GM19455 (cell line): ENCODE data around the gene HOXB3.

ENCODE experiments used
- ATAC-seq: cut with Tn5 transposase; IDR thresholded peaks from one replicate; pipeline ENCODE4 v1.9.1; 2021; ENCODE audit not compliant: unreplicated experiment

HOXB3 gene

DNA sequence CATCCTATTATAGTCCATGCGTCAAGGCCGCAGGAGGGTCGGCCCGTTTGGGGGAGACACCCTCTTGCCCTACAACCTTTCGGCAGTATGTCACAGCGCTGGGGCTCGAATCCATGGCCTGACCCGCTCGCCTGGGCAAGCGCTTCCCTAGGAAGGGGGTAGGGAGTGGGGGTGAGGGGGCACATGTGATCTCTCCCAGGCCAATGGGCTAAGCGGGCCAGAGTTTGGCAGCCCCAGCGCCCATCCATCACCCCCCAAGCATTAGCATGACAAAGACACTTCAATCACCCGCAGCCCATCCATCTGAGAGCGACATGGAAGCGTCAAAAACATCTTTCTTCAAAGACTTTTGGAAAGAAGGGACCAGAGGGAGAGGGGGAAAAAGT is 59.2 kb downstream of the HOXB3 start, which contains the start of gene HOXB1:
HOXB1 (minus strand) TSS at position 125 of the 386 bp plus-strand sequence; CDS start at position 18, 107 bp downstream.
- ATAC-seq = no peak

DNA sequence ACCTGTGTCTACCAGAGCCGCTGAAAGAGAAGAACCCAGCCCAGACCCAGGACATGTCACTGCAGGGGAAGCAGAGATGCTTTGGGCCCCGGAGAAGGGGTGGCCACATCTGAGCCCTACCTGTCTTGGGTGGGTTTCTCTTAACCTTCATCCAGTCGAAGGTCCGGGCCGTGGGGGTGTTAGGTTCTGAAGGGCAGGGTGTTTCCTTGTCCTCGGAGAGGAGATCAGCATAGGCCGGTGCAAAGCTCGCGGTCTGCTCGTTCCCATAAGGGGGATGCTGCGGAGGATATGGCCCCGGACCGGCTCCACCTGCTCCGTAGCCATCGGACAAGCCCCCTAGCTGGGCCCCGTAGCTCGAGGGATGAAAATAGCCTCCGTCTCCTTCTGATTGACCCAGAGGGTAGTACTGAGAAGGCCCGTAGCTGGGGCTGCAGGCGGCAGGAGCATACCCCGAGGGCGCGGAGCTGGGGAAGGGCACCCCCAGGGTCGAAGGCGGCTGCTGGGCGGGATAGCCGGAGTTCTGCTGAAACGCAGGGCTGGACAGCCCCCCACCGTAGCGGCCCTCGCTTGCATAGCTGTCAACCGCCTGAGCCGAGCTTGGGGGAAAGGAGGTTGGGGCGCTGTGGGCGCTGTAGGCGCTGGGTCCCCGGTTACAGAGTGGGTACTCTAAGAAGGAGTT is 59.7 kb downstream of the HOXB3 start:
- no peak for ATAC-seq

DNA sequence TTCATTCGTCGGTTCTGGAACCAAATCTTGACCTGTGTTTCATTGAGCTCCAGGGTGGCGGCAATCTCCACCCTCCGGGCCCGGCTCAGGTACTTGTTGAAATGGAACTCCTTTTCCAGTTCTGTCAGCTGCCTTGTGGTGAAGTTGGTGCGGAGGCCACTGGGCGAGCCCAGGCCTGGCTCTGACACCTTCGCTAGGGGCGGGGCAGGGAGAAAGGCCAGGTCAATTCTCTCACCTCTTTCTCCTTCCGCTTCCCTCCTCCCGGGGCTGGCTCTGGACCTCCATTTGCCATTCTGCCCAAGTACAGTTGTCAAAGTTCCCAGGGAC is 60.4 kb downstream of the HOXB3 start:
- no peak for ATAC-seq

DNA sequence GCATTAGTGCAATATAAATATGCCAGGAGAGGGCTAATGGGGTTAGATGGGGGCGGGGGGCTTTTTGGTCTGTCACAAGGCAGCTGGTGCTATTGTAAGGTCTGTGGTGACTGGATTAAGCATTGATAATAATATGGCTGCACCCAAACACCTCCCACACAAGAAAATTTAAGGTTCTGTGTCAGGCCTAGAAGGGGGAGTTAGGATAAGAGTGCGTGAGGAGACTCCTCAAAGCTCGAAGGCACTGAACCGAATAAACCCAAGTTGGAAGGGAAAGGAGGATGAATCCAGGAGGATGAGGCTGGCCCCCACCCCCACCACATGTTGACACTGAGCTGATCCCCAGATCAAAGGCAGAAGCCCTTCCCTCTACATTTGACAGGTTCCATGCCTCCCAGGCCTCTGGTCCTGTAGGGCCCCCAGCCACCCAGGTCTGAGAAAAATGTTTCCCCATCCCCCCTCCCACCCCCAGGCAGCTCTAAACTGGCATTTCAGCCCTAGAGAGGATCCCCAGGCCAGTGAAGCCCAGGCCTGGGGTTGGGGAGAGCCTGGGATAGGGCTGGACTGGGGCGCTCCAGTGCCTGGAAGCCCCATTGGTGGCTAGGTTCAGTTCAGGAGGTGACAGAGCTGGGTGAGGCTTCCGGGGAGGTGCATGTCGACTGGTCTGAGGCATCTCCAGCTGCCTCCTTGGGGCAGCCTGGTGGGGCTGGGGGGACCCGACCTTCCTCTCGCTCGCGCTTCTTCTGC is 60.9 kb downstream of the HOXB3 start:
- ATAC-seq = no peak

DNA sequence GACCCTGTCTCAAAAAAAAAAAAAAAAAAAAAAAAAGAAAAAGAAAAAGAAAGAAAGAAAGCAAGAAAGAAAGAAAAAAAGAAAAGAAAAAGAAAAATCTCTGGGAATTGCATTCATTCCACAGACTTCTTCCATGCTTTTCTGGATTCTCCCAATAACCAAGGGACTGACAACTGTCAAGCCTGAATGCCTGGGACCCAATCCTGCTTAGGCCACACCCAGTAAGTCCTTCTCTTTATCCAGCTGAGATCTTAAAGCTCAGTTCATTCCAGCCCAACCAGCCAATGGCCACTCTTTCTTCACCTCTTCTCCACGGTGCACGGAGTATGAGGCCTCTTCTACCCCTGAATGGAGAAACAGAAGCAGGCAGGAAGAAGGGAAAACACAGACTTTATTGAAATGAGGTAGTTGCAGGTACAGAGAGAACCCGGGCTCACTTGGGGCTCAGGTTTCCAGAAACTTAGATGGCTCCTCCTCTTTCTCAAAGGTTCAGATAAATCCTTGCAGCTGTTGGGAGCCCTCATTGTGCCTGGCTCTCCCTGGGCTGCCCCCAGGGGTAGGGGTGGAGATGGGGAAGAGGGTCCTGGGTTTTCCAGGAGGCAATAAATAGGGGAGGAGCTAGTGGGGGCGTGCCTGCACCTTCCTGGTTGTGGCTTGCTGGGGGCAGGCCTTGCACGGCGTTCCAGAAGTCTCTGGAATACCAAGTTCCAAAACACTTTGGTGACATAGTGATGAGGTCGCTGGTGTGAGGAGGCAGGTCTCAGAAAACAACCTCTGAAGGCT is 61.7 kb downstream of the HOXB3 start:
- ATAC-seq = no peak

DNA sequence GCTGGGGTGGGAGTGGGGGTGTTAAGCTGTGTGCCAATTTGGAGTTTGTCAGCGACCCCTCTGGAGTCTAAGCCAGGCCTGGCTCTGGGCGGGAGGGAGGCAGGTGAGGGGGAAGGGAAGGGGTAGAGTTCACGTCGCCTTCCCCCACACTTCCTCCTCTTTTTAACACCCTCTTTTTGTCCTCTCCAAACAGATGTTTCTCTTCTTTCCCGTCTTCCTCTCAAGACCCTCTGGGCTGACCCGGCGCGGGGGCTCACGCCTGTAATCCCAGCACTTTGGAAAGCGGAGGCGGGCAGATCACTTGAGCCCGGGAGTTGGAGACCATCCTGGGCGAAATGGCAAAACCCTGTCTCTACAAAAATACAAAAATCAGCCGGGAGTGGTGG is 62.5 kb downstream of the HOXB3 start:
- ATAC-seq = no peak

DNA sequence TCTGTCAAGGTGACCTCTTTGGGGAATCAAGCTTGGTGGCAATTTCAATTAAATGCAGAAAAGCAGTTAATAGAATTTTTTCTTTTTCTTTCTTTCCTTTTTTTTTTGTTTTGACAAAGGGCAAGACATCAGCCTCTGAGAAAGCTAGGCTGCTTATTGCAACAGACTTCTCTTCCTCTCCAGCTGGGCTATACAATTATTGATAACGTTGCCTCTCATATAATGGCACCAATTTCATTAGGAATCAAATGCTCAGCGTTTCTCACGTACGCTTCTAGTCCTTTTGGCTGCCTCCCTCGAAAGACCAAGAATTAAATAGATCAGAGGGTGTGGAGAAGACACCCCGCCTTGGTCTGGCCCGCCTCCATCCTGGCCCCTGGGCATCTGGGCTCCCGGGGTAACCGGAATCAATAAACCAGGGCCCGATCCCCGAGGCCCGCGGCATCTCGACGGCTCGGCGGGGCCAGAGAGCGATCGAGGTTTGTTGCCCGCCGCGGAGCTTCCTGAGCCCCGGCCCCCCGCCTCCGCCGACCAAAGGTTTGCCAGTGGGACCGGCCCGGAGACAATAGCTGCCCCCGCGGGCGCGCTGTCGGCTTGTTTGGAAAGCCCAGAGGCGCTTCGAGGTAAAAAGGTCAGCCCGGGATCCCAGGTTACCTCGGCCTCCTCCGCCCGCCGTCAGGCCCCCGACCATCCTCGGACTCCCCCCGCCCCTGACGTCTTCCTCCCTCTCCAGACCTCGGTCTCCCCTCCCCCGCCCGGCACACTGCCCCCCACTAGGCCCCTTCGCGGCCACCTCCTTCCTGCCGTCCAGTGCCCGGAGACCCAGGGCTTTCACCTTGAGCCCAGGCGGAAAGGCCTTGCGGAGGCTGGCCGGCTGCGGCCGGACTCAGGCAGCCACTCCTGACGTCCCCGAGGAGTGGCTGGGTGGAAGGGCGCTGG is 63.2 kb downstream of the HOXB3 start:
- ATAC-seq = no peak

DNA sequence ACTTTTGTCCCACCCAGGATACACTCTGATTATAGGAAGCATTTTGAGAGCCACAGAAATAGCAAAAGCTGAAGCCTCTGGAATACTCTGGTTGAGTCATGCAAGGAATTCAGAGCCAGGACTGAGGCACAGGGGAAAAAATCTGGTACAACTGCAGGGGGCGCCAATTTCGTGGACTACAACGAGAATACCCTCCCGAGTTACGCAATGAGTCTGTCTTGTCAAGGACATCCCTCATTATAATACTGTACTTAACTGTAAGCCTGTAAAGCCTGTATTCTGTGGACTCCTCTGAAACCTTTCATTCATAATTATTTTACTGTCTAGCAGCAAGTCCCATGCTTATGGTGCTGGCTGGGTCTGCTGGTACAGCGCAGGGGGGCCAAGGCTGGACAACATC is 67.0 kb downstream of the HOXB3 start:
- no peak for ATAC-seq

DNA sequence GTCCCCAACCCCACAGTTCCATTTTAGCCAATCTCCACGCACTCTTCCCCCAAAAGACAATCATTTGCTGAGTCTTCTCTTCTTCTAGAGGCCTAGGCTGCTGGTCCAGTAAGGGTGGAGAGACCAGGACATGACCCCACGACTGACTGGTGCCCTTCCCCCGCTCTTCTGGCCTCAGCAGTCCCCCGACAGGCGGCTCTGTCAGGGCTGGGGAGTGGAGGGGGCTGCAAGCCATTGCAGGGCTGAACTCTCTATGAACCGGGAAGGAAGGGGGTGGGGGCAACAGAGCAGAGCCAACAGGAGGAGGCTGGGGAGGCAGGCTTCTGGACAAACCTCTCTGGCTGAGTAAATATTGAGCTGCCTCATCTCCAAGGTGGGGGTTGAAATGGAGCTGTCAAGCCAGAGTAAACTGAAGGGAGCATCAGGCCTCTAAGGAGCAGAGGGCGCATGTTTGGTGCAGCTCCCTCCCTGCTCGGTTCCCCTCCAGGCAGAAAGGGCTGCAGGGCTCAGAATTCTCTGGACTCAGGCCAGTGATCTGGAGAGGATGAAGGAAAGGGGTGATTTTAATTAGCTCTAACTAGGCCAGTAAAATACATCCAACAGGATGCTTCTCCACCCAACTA is 67.9 kb downstream of the HOXB3 start:
- ATAC-seq = no peak

DNA sequence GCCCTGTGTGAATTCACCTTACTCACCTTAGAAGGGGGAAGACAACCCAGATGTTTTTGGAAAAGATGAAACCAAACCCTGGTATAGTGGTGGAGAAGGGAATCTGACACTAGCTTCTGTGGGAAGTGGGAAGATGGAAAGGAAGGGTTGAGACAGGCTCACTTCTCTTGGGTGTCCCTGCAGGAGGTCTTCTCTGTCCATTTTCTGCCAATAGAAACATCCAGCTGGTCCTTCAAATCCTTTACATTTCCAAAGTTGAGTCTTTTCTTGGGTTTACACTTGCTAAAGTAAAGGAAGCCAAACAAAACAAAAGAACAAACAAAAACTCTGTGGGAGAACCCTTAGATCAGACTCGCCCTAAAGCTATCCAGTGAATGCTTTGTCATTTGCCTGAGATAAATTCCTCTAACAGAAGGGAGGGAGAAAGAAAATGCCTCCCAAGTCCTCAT is 69.4 kb downstream of the HOXB3 start:
- no peak for ATAC-seq

DNA sequence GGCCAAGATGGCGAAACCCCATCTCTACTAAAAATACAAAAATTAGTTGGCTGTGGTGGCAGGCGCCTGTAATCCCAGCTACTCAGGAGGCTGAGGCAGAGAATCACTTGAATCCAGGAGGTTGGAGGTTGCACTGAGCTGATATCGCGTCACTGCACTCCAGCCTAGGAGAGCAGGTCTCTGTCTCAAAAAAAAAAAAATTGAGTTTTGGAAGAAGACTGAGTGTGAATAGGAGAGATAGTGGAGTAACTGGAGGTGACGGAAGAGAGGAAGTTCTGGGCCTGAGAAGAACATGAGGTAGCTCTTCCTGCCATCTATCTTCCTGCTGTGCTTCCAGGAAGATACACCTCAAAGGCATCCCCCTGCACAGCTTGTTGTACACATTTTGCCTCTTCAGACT is 70.6 kb downstream of the HOXB3 start:
- ATAC-seq = no peak

DNA sequence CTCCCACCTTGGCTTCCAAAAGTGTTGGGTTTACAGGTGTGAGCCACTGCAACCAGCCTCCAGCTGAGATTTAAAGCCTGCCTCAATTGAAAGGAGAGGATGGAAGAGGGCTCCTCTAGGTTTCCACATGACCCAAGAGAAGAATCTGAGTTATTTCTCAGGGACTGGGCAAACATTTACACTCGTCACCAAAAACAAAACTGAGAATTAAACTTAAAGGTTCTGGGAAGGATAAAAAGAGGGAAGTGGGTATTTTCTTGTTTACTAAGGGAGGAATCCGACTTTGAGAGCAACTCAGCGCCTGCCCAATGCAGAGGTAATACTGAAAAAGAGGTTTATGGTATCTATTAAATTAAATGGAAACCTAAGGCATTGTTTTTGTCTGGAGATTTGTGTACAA is 72.6 kb downstream of the HOXB3 start:
- ATAC-seq = no peak

DNA sequence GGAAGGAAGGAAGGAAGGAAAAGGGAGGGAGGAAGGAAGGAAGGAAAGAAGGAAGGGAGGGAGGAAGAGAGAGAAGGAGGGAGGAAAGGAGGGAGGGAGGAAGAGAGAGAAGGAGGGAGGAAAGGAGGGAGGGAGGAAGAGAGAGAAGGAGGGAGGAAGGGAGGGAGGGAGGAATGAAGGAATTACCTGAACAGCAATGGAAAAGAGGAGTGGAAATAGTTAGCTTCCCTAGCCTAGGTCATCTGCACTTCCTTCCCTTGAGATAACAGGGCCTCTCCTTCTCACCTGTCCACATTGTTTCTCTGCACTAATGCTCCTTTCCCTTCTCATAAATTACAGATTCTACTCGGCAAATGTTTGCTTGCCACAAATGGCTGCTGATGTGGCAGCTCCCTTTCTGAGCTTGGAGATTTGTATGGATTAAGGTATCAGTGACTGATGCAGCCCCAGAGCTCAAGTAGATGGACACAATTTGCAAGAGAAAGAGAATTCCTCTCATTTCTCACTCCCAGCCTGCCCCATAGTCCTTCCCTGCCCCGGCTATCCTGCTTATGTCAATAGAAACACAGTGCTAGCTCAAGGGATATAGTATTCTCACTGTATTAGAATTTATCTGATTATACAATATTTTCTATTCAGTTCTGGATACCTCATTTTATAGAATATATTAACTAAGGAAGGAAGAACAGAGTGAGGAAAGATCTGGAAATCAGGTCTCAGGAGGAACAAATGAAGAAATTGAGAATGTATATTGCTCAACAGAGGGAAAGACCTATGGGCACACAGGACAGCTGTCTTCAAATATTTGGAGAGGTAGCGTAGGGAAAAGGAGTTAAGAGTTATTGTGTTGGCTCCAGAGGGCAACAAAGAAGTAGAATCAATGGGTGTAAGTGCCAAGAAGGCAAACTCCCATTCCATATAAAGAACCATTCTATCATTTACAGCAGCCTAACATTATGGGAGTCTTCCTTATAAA is 73.8 kb downstream of the HOXB3 start:
- no peak for ATAC-seq

DNA sequence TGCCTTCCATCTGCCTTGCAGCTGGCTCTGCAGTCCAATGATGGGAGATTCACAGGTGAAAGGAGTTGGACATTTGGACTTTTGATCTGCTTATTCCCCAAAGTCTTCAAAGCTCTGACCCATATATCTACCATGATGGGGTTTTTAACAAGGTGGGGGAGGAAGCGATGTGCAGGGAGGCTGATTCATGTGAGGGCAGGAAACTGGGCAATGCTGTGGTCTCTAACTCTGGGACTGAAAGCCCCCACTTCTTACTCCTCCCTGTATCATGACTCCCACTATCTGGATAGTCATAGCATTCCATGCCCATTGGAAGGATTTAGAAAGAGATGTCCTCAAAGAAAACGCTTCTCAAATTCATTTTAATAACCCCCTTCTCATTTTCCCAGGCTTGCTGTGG is 75.6 kb downstream of the HOXB3 start:
- ATAC-seq = no peak

DNA sequence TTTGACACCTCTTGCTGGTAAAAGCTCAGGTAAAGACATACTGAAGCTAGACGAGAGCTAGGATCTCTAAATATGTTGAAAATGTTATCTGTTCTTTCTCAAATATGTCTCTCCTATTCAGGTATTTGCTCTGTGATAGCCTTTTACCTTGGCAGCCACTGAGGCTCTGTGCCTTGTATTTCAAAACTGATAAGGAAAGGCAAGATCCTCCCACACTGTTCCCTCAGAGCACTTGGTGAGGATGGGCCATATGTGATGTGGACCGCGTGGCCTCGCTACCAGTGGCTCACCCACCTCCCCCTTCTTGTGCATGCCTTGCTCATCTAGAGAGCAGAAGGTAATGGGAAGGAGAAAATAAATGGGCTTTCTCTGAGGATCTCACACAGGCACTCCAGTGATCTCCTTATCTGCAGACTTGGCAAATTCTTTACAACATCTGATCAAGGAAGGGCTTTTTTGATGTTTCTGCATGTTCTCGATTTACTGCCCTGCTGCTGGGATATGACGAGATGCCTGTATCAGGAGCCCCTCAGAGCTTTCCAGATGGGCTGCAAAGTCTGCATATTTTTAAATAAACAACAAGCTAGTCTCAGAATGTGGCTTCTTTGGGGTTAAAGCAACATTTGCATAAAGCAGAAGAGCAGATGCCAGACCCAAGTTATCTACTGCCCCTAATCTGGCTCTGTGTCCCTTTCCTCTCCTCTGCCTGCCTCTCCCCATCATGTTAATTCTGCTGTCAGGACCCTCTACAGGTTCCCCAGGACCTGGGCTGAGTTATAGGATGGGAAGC is 76.2 kb downstream of the HOXB3 start:
- no peak for ATAC-seq

DNA sequence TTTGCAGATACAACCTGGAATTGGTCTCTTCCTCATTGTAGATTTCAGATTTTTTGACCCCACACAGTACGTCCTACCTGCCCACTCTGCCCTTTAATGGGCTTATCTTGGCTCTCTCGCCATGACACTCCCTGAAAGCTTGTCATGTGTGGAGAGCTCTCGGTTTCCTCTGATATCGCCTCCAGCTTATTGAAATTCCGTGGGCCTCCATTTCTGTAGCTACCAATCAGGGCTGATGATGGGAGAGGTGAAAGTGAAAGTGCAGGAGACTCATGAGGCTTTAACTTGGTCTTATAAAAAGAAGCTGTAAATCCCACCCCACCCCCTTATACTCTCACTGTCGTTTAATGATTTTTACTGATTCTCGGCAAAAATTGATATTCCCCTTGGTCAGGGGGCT is 76.9 kb downstream of the HOXB3 start:
- no peak for ATAC-seq

DNA sequence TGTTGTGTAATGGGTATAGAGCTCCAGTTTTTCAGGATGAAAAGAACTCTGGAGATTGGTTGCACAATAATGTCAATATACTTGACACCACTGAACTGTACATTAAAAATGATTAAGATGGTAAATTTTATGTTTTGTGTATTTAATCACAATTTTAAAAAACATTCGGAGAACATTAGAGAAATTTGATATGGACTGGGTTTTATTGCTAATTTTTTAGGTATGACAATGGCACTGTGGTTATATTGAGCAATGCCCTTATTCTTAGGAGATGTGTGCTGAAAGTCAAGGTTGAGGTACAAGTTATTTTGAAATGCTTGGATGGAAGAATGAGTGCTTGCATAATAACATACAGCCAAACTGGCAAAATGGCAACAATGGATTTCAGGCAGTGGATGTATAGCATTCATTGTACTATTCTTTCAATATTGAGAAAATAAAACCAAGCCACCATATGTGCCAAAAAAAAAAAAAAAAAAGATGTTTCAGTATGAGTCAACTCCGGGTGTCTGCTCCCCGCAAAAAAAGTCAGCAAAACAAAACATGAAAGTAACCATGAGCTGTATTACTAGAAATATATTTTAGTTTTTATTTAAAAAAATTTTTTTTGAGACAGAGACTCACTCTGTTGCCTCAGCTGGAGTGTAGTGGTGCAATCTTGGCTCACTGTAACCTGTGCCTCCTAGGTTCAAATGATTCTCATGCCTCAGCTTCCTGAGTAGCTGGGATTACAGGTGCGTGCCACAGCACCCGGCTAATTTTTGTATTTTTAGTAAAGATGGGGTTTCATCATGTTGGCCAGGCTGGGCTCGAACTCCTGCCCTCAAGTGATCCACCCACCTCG is 79.1 kb downstream of the HOXB3 start:
- ATAC-seq = peak; percentile 60

DNA sequence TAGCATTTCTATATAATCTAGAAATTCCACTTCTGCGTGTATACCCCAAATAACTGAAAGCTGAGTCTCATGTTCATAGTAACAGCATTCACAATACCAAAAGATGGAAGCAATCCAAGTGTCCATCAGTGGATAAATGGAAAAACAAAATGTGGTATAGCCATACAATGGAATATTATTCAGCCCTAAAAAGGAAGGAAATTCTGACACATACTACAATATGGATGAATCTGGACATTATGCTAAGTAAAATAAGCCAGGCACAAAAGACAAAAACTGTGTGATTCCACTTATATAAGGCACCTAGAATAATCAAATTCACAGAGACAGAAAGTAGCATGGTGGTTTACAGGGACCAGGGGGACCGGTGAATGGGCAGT is 79.7 kb downstream of the HOXB3 start:
- no peak for ATAC-seq
